ENCODE data around the gene ROPN1.
"Not testable (repeated sequence)": the region's sequence is repeated elsewhere in the genome, so short reads cannot be mapped to it uniquely, and the experiment has no call there.

Gene ROPN1

GRCh38 chr3:123997543-123997942 is 5.6 kb upstream of the ROPN1 start:
- DNase-seq (ENCODE audit: low read depth in 2 of 3, low spot score in 1 of 3), result no peak

GRCh38 chr3:123993818-123994217 is 1.9 kb upstream of the ROPN1 start:
- no peak for DNase-seq (ENCODE audit: low read depth in 2 of 3, low spot score in 1 of 3)

GRCh38 chr3:123986427-123986826 is 5.5 kb downstream of the ROPN1 start:
- no peak for DNase-seq (ENCODE audit: low read depth in 2 of 3, low spot score in 1 of 3)

GRCh38 chr3:123984957-123985356 is 7.0 kb downstream of the ROPN1 start:
- DNase-seq (ENCODE audit: low read depth in 2 of 3, low spot score in 1 of 3), result no peak

GRCh38 chr3:123984350-123984749 is 7.6 kb downstream of the ROPN1 start:
- no peak for DNase-seq (ENCODE audit: low read depth in 2 of 3, low spot score in 1 of 3)

GRCh38 chr3:123981317-123981716 is 10.6 kb downstream of the ROPN1 start:
- not testable (repeated sequence) for DNase-seq (ENCODE audit: low read depth in 2 of 3, low spot score in 1 of 3)

GRCh38 chr3:123980539-123980938 is 11.4 kb downstream of the ROPN1 start:
- DNase-seq (ENCODE audit: low read depth in 2 of 3, low spot score in 1 of 3), result no peak

GRCh38 chr3:123979525-123980501 is 12.1 kb downstream of the ROPN1 start:
- peak in 1 of 3 donors; percentile 2 for DNase-seq (ENCODE audit: low read depth in 2 of 3, low spot score in 1 of 3)

- DNase-seq (ENCODE audit: low read depth in 2 of 3, low spot score in 1 of 3), result not testable (repeated sequence)
Observed at GRCh38 chr3:123976904-123977303, 15.0 kb downstream of the ROPN1 start.

GRCh38 chr3:123976181-123976898 is 15.6 kb downstream of the ROPN1 start:
- DNase-seq (ENCODE audit: low read depth in 2 of 3, low spot score in 1 of 3), result not testable (repeated sequence)

GRCh38 chr3:123975030-123975429 is 16.9 kb downstream of the ROPN1 start:
- not testable (repeated sequence) for DNase-seq (ENCODE audit: low read depth in 2 of 3, low spot score in 1 of 3)

GRCh38 chr3:123971406-123971805 is 20.5 kb downstream of the ROPN1 start:
- no peak for DNase-seq (ENCODE audit: low read depth in 2 of 3, low spot score in 1 of 3)

- DNase-seq (ENCODE audit: low read depth in 2 of 3, low spot score in 1 of 3), result not testable (repeated sequence)
Observed at GRCh38 chr3:123967260-123967659, 24.7 kb downstream of the ROPN1 start.

- DNase-seq (ENCODE audit: low read depth in 2 of 3, low spot score in 1 of 3), result not testable (repeated sequence)
Observed at GRCh38 chr3:123966799-123967198, 25.1 kb downstream of the ROPN1 start.

GRCh38 chr3:123964793-123965192 is 27.1 kb downstream of the ROPN1 start:
- DNase-seq (ENCODE audit: low read depth in 2 of 3, low spot score in 1 of 3), result not testable (repeated sequence)

- no peak for DNase-seq (ENCODE audit: low read depth in 2 of 3, low spot score in 1 of 3)
Observed at GRCh38 chr3:123961508-123961856, 30.4 kb downstream of the ROPN1 start.

- DNase-seq (ENCODE audit: low read depth in 2 of 3, low spot score in 1 of 3), result peak; percentile 71 to 83 (median 78)
Observed at GRCh38 chr3:123960781-123961507, 31.0 kb downstream of the ROPN1 start, which contains the start of gene CCDC14. TSS of gene CCDC14 (minus strand) at chr3:123961229. CDS start at chr3:123961173, 56 bp downstream.

GRCh38 chr3:123953735-123954134 is 38.2 kb downstream of the ROPN1 start:
- no peak for DNase-seq (ENCODE audit: low read depth in 2 of 3, low spot score in 1 of 3)

GRCh38 chr3:123952844-123953520 is 38.9 kb downstream of the ROPN1 start:
- DNase-seq (ENCODE audit: low read depth in 2 of 3, low spot score in 1 of 3), result no peak

- DNase-seq (ENCODE audit: low read depth in 2 of 3, low spot score in 1 of 3), result no peak
Observed at GRCh38 chr3:123951522-123952447, 40.1 kb downstream of the ROPN1 start.

Measured in stimulated activated CD4-positive, alpha-beta T cell treated with anti-CD3 and anti-CD28 coated beads, Interleukin-12 subunit alpha, Interleukin-12 subunit beta, amount 100 ng/mL, for 48 hours (primary cell).